Right kidney (tissue), 9 donors: Measurements from ENCODE around the gene SLC1A3.
"Not testable (repeated sequence)": the region's sequence is repeated elsewhere in the genome, so short reads cannot be mapped to it uniquely, and the experiment has no call there.

Source experiments
- DNase-seq: peaks from one replicate; pipeline ENCODE4 v3.0.0-alpha.2; 2016
- long read RNA-seq, 8 donors: transcript quantifications; one replicate each; lab custom pipeline, GENCODE V29; 2026

SLC1A3 gene
- long read RNA-seq, donor 1, result 0 reads
- long read RNA-seq, donor 2, result 0 reads
- long read RNA-seq, donor 3, result 0 reads
- long read RNA-seq, donor 4, result 0 reads
- long read RNA-seq, donor 5, result 0 reads
- long read RNA-seq, donor 6, result 0 reads
- long read RNA-seq, donor 7, result 0 reads
- long read RNA-seq, donor 8, full-length matches to known transcripts, result 1 of 1 reads
- long read RNA-seq, donor 8, partial matches to known transcripts, result 0 of 1 reads
- long read RNA-seq, donor 8, other reads (novel, unspliced or antisense), result 0 of 1 reads

GRCh38 chr5:36606428-36607113, at the start of gene SLC1A3:
SLC1A3 (plus strand) TSS chr5:36606606; CDS start chr5:36608424, 1,818 bp downstream.
- peak; percentile 70 for DNase-seq

DNA sequence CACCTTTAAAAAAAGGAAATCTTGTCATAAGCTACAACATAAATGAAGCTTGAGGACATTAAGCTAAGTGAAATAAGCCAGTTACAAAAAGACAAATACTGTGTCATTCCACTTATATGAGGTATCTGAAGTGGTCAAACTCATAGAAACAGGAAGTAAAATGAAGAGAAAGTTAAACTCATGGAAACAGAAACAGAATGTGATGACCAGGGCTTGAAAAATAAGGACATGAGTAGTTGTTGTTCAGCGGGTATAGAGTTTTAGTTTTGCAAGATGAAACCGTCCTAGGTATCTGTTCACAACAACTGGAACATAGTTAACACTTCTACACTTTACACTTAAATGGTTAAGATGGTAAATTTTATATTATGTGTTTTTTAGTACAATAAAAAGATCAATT, 47.8 kb upstream of the SLC1A3 start:
- no peak for DNase-seq

DNA sequence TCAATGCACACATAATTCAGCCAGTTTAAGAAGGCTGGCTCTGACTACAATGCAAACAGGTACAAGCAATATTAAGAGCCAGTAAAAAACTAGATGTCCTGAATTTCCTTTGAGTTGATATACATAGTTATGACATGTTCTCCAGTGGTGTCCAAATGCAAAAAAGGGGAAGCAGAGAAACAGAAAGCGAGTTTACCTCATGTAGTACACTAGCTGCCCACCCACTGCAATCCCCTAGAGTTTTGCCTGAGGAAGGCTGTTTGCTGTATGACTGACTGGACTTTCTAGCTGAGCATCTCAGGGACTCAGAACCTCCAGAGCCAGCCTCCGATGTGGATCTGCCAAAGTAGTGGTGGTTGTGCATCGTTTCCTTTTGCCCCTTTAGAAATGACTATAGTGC, 44.8 kb upstream of the SLC1A3 start:
- DNase-seq, result no peak

DNA sequence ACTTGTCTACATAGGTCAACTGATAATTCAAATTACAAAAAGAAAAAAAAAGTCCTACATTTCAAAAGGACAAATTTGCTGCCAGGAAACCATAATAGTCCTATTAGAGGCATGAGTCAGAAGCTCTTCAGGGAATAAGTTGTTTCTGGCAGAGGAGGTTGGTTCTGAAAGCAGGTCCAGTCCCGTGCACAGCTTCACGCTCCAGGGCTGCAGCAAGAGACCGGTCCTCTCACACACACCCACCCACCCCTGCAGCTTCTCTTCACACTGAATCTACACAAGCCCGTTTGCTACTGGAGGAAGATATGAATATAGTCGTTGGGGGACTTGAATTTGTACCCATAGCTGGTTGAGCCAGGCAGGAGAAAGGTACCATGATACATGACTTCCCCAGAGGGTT, 36.9 kb upstream of the SLC1A3 start:
- DNase-seq, result no peak

GRCh38 chr5:36570301-36571095, 35.9 kb upstream of the SLC1A3 start:
- no peak for DNase-seq

- DNase-seq, result no peak
Measured at GRCh38 chr5:36571401-36572042, 34.9 kb upstream of the SLC1A3 start.

DNA sequence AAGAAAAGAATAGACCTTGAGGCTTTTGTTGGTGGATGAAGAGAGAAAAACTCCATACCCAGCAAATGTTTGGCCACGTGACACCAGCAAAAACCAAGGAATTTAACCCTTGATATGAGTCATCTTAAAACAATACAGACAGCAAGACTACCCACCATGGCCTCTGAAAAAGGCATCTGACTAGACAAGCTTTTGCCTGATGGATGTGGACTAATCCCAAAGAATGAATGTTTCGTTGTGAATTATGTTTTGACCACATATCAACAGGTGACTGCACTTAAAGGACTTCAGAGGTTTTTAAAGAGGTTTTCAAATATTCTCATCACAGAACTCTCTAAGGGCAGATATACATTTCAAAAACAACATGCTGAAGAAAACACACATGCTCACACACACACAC, 33.0 kb upstream of the SLC1A3 start:
- no peak for DNase-seq

DNA sequence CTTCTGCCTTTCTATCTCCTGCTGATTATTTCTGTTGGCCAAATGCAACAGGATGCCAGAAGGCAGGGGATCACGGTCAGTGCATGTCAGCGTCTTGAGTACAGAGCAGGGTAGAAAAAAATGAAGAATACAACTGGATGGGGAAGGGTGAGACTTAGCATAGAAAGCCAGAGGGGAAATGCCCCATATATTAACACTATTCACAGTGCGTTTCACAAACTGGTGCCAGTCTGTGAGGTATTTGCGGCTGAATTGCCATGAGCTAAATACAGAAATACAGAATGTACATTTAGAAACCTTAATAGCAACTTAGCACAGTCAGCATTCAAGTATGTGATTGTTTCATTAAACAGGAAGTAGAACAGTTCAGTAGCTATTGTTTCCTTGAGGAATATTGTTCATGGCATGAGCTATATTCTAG, 31.0 kb upstream of the SLC1A3 start:
- DNase-seq, result no peak

DNA sequence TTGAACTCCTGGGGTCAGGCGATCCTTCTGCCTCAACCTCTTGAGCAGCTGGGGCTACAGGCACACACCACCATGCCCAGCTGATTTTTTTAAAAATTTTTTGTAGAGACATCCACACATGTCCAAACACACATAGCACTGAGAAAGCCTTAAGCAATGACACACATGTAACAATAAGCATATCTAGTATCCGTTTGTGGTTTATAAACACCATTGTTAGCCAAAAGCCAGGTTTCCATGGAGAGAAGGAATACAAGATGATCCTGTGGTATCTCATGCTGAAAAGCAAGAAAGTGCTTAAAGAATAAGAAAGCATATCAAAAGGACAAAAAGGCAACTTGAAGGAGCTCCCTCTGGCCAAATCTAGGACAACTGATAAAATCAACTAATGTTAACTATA, 29.7 kb upstream of the SLC1A3 start:
- no peak for DNase-seq

DNA sequence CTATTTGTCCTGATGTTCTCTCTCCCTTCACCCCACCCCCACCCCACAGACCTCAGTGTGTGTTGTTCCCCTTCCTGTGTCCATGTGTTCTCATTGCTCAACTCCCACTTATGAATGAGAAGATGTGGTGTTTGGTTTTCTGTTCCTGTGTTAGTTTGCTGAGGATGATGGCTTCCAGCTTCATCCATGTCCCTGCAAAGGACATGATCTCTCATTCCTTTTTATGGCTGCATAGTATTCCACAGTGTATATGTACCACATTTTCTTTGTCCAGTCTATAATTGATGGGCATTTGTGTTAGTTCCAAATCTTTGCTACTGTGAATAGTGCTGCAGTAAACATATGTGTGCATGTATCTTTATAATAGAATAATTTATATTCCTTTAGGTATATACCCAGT, 26.5 kb upstream of the SLC1A3 start:
- not testable (repeated sequence) for DNase-seq

DNA sequence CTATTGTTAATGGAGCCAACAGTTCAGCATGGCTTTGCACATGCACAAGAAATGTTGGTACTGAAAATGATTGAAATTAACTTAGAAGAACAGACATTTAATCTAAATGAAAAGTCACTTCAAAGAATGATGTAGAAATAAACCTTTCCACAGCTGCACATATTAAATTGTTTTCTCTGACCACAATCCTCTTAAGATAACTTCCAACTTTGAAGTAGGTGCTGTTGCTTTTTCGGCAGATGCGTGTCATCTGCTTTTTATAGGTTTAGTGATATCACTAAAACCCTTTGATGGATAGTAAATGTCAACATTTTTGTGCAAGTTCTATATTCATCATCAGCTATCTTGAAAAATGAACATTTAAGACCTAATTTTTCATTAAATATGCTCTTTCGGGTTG, 25.3 kb upstream of the SLC1A3 start:
- DNase-seq, result no peak

DNA sequence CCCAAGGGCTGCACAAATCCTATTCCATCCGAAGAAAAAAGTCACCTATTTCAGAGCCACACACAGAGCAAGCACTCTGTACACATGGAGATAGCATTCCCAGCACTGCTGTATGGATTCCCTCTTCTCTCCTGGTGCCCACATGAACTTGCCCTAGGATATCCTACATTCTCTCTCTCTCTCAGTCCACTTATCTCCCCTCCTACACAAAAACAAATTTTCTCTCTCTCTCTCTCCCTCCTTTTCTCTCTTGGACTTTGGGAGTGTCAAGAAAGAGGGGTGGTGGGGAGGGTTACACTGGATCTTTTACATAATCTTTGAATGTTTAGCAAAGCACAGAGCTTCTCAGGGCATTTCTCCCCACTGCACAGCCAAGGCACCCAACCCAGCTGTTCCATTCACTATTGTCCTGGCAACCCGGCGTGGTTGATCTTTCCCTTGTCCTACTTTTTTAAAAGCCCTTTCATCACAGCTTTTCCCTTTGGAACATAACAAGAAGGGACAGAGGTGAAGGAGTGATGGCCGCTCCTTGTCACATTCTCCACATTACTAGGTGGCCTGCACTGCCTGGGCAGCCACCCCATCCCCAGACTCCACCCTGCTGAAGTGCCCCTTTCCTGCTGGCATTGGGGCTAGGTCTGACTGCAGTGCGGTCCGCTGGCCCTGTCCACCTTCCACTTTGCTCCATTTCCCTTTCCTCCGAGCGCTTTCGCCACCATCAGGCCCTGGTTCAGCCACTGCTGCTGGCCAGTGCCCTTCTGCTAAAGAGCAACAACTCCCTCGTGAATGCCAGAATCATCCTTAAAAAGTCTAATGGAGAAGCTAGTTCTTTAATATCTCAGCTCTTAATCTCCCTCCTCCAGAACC, 22.2 kb upstream of the SLC1A3 start:
- no peak for DNase-seq

- no peak for DNase-seq
Measured at GRCh38 chr5:36585701-36586100, 20.7 kb upstream of the SLC1A3 start.

DNA sequence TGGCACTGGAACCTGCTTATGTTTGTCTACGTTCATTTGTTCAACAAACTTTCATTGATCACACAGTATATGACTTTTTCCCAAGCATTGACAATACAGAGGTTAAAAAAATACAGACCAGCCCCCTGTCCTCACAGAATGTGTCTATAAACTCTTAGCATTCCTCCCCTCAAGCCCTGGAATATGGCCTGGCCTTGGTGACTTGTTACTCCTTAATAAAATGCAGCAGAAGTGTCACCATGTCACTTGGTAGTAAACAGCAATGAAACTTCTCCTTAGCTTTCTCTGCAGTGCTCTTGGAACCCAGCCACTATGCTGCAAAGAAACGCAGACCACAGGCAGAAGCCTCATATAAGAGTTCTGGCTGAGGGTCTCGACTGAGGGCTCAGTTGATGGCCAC, 19.1 kb upstream of the SLC1A3 start:
- no peak for DNase-seq

DNA sequence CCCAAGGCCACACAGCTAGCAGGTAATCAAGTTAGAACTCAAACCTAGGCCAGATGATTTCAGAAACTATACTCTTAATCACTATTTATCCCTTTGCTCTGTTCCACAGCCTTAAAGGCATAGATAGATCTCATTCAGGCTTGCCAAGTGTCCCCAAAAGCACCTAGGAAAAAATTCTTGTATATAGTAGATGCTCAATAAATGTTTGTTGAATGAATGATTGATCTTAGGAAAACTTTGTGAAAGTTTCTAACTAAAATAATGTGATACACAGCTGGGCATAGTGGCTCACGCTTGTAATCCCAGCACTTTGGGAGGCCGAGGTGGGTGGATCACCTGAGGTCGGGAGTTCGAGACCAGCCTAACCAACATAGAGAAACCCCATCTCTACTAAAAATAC, 16.7 kb upstream of the SLC1A3 start:
- DNase-seq, result not testable (repeated sequence)

DNA sequence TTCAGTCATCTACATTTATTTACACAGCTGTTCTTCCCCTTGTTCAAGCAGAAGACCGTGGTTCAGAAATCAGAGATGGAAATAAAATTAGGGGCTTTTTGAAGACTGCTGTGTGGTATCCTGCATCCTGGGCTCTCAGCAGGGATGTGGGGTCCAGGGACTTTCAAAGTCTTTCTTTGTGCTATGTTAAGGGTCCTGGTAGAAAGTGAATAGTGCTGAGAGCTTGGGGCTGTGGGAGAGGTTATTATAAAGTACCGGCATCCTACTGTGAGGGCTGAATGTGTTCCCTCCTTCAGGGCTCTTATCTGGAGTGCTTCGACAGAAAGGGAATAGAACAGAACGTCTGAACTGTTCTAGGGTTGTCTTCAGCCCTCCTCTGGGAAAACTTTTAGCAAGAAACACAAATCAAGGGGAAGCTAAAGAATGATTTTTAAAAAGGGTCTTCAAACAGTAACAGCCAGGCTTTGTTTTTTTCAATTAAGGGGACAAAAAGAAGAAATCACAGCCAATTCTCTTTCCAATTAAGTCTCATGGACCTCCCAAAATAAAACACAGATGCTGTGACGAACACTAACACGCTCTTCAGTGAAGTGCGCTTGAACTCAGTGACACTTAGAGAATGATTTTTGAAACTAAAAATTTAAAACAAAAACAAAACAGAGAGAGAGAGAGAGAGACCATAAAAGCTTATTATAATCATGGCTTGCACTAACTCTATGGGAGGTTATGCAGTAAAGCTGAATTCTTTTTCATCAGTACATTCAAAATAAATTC, 15.7 kb upstream of the SLC1A3 start:
- no peak for DNase-seq

GRCh38 chr5:36593867-36594266, 12.5 kb upstream of the SLC1A3 start:
- DNase-seq, result no peak

GRCh38 chr5:36596247-36596646, 10.2 kb upstream of the SLC1A3 start:
- DNase-seq, result no peak

DNA sequence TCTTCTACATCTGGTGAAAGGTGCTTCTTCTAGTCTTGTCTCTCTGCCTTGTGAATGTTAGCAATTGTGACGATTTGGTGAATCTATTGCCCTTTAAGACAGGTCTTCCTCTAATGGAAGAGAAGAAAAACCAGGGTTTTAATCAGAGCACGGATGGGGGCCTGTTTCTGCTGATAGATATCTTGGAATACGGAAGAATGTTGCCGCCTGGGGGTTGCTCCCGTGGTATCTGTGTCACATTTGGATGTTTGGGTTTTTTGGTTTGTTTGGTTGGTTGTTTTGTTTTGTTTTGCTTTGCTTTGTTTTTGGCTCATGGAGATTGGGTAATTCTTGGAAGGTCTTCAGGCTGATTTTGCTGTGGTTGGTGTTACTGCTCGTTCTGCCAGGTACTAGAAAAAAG, 9.7 kb upstream of the SLC1A3 start:
- no peak for DNase-seq

DNA sequence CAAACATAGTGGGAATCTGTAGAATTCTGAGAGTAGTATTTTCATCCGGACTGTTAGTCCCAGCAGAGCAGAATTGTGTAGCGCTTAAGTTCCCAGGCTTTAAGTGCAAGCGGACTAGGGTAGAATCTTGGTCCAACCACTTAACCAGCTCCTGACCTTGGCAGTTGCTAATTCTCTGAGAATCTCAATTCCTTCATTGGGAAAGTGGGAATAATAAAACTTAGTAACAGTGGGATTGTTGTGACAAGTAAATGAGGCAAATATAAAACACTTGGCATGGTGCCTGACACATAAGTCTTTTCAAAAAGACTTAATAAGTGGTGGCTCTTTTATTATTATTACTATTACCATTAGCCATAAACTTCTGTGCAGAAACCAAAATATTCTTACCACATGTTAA, 8.4 kb upstream of the SLC1A3 start:
- no peak for DNase-seq
